ENCODE data around the gene SLMAP.

The SLMAP gene

GRCh38 chr3:57746156-57747010 lies 9.7 kb upstream of the SLMAP start:
- Histone ChIP-seq H3K27ac (no peak overlapping the region), H3K4me3 (no peak overlapping the region)

GRCh38 chr3:57749542-57749941 lies 6.6 kb upstream of the SLMAP start:
- no peak overlapping the region for H3K4me3 ChIP-seq
- H3K27ac ChIP-seq: no peak overlapping the region

GRCh38 chr3:57752307-57752706 lies 3.8 kb upstream of the SLMAP start:
- H3K27ac ChIP-seq: peak overlapping the region in 17 of 21 experiments; percentile 9 to 83 (median 58)
- no peak overlapping the region for H3K4me3 ChIP-seq

- Histone ChIP-seq H3K4me3 (no peak overlapping the region), H3K27ac (peak overlapping the region in 12 of 21 experiments; percentile 16 to 83 (median 58))
These were observed 3.1 kb upstream of the SLMAP start for GRCh38 chr3:57753016-57753415.

- H3K4me3 ChIP-seq: peak overlapping the region; percentile 73 to 98 (median 94)
- H3K27ac ChIP-seq: peak overlapping the region in 20 of 21 experiments; percentile 77 to 97 (median 92)
These were observed 787 bp upstream of the SLMAP start for GRCh38 chr3:57755368-57755675.

GRCh38 chr3:57756528-57757401 lies 656 bp downstream of the SLMAP start:
- H3K4me3 ChIP-seq: peak overlapping the region; percentile 73 to 98 (median 94)
- H3K27ac ChIP-seq: peak overlapping the region; percentile 50 to 97 (median 91)

- Histone ChIP-seq H3K4me3 (peak overlapping the region; percentile 73 to 98 (median 94)), H3K27ac (peak overlapping the region in 14 of 21 experiments; percentile 54 to 97 (median 91))
These were observed 1.7 kb downstream of the SLMAP start for GRCh38 chr3:57757642-57758297.

GRCh38 chr3:57758686-57759085 lies 2.6 kb downstream of the SLMAP start:
- peak overlapping the region in 4 of 7 experiments; percentile 73 to 96 (median 94) for H3K4me3 ChIP-seq
- H3K27ac ChIP-seq: peak overlapping the region in 1 of 21 experiments; percentile 88

- Histone ChIP-seq H3K4me3 (no peak overlapping the region), H3K27ac (no peak overlapping the region)
These were observed 8.7 kb downstream of the SLMAP start for GRCh38 chr3:57764794-57765193.

GRCh38 chr3:57768595-57768994 lies 12.5 kb downstream of the SLMAP start:
- Histone ChIP-seq H3K4me3 (no peak overlapping the region), H3K27ac (no peak overlapping the region)

- no peak overlapping the region for H3K4me3 ChIP-seq
- H3K27ac ChIP-seq: no peak overlapping the region
These were observed 14.1 kb downstream of the SLMAP start for GRCh38 chr3:57770009-57770827.

- Histone ChIP-seq H3K27ac (no peak overlapping the region), H3K4me3 (no peak overlapping the region)
These were observed 16.1 kb downstream of the SLMAP start for GRCh38 chr3:57772251-57772650.

GRCh38 chr3:57777774-57778173 lies 21.7 kb downstream of the SLMAP start:
- Histone ChIP-seq H3K4me3 (no peak overlapping the region), H3K27ac (no peak overlapping the region)

- Histone ChIP-seq H3K27ac (no peak overlapping the region), H3K4me3 (no peak overlapping the region)
These were observed 22.4 kb downstream of the SLMAP start for GRCh38 chr3:57778494-57778893.

GRCh38 chr3:57779666-57780065 lies 23.6 kb downstream of the SLMAP start:
- H3K27ac ChIP-seq: no peak overlapping the region
- H3K4me3 ChIP-seq: no peak overlapping the region

- H3K4me3 ChIP-seq: no peak overlapping the region
- H3K27ac ChIP-seq: peak overlapping the region in 6 of 21 experiments; percentile 2 to 55 (median 35)
These were observed 27.3 kb downstream of the SLMAP start for GRCh38 chr3:57783186-57784088.

GRCh38 chr3:57784089-57784735 lies 28.1 kb downstream of the SLMAP start:
- Histone ChIP-seq H3K4me3 (no peak overlapping the region), H3K27ac (peak overlapping the region in 6 of 21 experiments; percentile 2 to 55 (median 30))

- Histone ChIP-seq H3K27ac (no peak overlapping the region), H3K4me3 (no peak overlapping the region)
These were observed 29.3 kb downstream of the SLMAP start for GRCh38 chr3:57785446-57785845.
